CD4-positive, alpha-beta T cell treated with Interleukin-6 at 100 ng/mL for 8 hours (primary cell): ENCODE results near the gene NOVA2.
A peak's percentile ranks its signal among the peaks of the same experiment; 100 is the strongest.

Experiments used
- DNase-seq: peaks from one replicate; pipeline ENCODE4 v3.0.0-alpha.2; 2020; ENCODE audit warnings: mixed read lengths, low spot score

The NOVA2 gene

GRCh38 chr19:45973553-45974338 lies at the start of gene NOVA2:
Gene NOVA2 (minus strand): TSS chr19:45973865. CDS start chr19:45973351, 514 bp downstream.
- DNase-seq: no peak

- no peak for DNase-seq
Measured at GRCh38 chr19:46023311-46023779, 49.7 kb upstream of the NOVA2 start.

- DNase-seq: no peak
Measured at GRCh38 chr19:46022431-46023310, 49.0 kb upstream of the NOVA2 start, which contains the start of gene PGLYRP1. Gene PGLYRP1 (minus strand): TSS chr19:46023053. CDS start chr19:46023021, 32 bp downstream.

- DNase-seq: no peak
Measured at GRCh38 chr19:46022061-46022430, 48.4 kb upstream of the NOVA2 start.

GRCh38 chr19:46021531-46022041 lies 47.9 kb upstream of the NOVA2 start:
- DNase-seq: no peak

GRCh38 chr19:46020819-46021125 lies 47.1 kb upstream of the NOVA2 start:
- DNase-seq: no peak

- no peak for DNase-seq
Measured at GRCh38 chr19:46019270-46019669, 45.6 kb upstream of the NOVA2 start.

GRCh38 chr19:46018729-46019251 lies 45.1 kb upstream of the NOVA2 start:
- DNase-seq: no peak

GRCh38 chr19:46017874-46018675 lies 44.4 kb upstream of the NOVA2 start:
- DNase-seq: no peak

GRCh38 chr19:46017095-46017429 lies 43.4 kb upstream of the NOVA2 start:
- no peak for DNase-seq

GRCh38 chr19:46016426-46017094 lies 42.9 kb upstream of the NOVA2 start:
- DNase-seq: peak; percentile 84

GRCh38 chr19:46015687-46016425 lies 42.2 kb upstream of the NOVA2 start:
- peak; percentile 10 for DNase-seq

- peak; percentile 60 for DNase-seq
Measured at GRCh38 chr19:46014941-46015686, 41.4 kb upstream of the NOVA2 start.

- DNase-seq: no peak
Measured at GRCh38 chr19:46014534-46014933, 40.9 kb upstream of the NOVA2 start.

GRCh38 chr19:46009530-46010510 lies 36.2 kb upstream of the NOVA2 start:
- DNase-seq: peak; percentile 51

GRCh38 chr19:46006411-46006810 lies 32.7 kb upstream of the NOVA2 start:
- no peak for DNase-seq

GRCh38 chr19:46002678-46003275 lies 29.1 kb upstream of the NOVA2 start:
- DNase-seq: no peak
